GM23338 (cell line): ENCODE data around the gene FRMD4A. TPM values are rescaled to one million over a fixed set of nuclear protein-coding genes. Genes with fewer than 3 reads are reported as not detected.

Experiments
- ATAC-seq: fragments of 200-7000 bp; cut with Tn5 transposase; 3 replicates; pipeline ENCODE4 v1.9.1; 2020
- DNase-seq: peaks from one replicate; pipeline ENCODE4 v3.0.0-alpha.2; 2015; ENCODE audit warnings: low spot score
- H2AFZ ChIP-seq: fragments of 200-600 bp; sonication (generic); 2 replicates; pipeline ENCODE4 v1.8.0; 2016; ENCODE audit warnings: antibody characterized with exemption, mild to moderate bottlenecking, moderate library complexity
- H3F3A ChIP-seq: fragments of 200-600 bp; sonication (generic); replicated peaks from 2 replicates; pipeline ENCODE4 v1.8.0; 2017; ENCODE audit warnings: antibody characterized with exemption, mixed run types, low read depth
- H3K27ac ChIP-seq: fragments of 200-600 bp; sonication (generic); 2 replicates; pipeline ENCODE4 v1.6.1; 2016; ENCODE audit warnings: low read depth
- H3K27me3 ChIP-seq: fragments of 200-600 bp; sonication (generic); 2 replicates; pipeline ENCODE4 v1.8.0; 2016; ENCODE audit warnings: mild to moderate bottlenecking, mixed run types, moderate library complexity; ENCODE audit not compliant: insufficient read depth
- H3K36me3 ChIP-seq: fragments of 200-600 bp; sonication (generic); 2 replicates; pipeline ENCODE4 v1.8.0; 2016; ENCODE audit warnings: mild to moderate bottlenecking; ENCODE audit not compliant: insufficient read depth
- H3K4me1 ChIP-seq: fragments of 200-600 bp; sonication (generic); 2 replicates; pipeline ENCODE4 v1.8.0; 2016; ENCODE audit warnings: mild to moderate bottlenecking, moderate library complexity; ENCODE audit not compliant: insufficient read depth
- H3K4me2 ChIP-seq: fragments of 200-600 bp; sonication (generic); 2 replicates; pipeline ENCODE4 v1.7.1; 2017; ENCODE audit warnings: mixed run types
- H3K4me3 ChIP-seq: fragments of 200-600 bp; sonication (generic); 2 replicates; pipeline ENCODE4 v1.6.1; 2016; ENCODE audit warnings: mixed run types
- H3K79me2 ChIP-seq: fragments of 200-600 bp; sonication (generic); replicated peaks from 2 replicates; pipeline ENCODE4 v1.8.0; 2017; ENCODE audit warnings: mild to moderate bottlenecking; ENCODE audit not compliant: insufficient read depth
- H3K9me2 ChIP-seq: fragments of 200-600 bp; sonication (generic); 2 replicates; pipeline ENCODE4 v1.8.0; 2017; ENCODE audit not compliant: insufficient read depth
- H4K20me1 ChIP-seq: fragments of 200-600 bp; sonication (generic); replicated peaks from 2 replicates; pipeline ENCODE4 v1.8.0; 2017; ENCODE audit warnings: mild to moderate bottlenecking; ENCODE audit not compliant: insufficient read depth
- H3K27ac Mint-ChIP-seq: 2 replicates; pipeline ENCODE4 v1.8.0; 2020; ENCODE audit warnings: inconsistent platforms, mild to moderate bottlenecking, moderate library complexity, mixed read lengths
- H3K27me3 Mint-ChIP-seq: 3 replicates; pipeline ENCODE4 v1.8.0; 2022; ENCODE audit warnings: low read depth, mild to moderate bottlenecking, moderate library complexity, mixed read lengths, inconsistent platforms; ENCODE audit not compliant: insufficient read depth, poor library complexity
- H3K36me3 Mint-ChIP-seq: 3 replicates; pipeline ENCODE4 v1.8.0; 2021; ENCODE audit warnings: low read depth, mild to moderate bottlenecking, inconsistent platforms, moderate library complexity, mixed read lengths
- H3K4me1 Mint-ChIP-seq: 3 replicates; pipeline ENCODE4 v1.8.0; 2020; ENCODE audit warnings: mild to moderate bottlenecking, inconsistent platforms, mixed read lengths
- H3K4me3 Mint-ChIP-seq: 3 replicates; pipeline ENCODE4 v1.8.0; 2021; ENCODE audit warnings: moderate library complexity, mild to moderate bottlenecking, inconsistent platforms, mixed read lengths
- H3K9me3 Mint-ChIP-seq: 3 replicates; pipeline ENCODE4 v1.8.0; 2020; ENCODE audit warnings: moderate library complexity, mild to moderate bottlenecking, inconsistent platforms, mixed read lengths
- CREB1 ChIP-seq: fragments of 250-450 bp; sonication (Bioruptor Pico); IDR thresholded peaks from 2 replicates; pipeline ENCODE4 v1.5.0; 2020; ENCODE audit warnings: low read depth, mild to moderate bottlenecking, moderate library complexity
- CTCF ChIP-seq, 2 experiments: fragments of 200-600 bp in 1 of 2; sonication (generic) in 1 of 2; conservative IDR thresholded peaks; 2 replicates each; pipeline versions ENCODE4 v1.5.1 to v1.6.1; 2016 to 2017; ENCODE audit warnings: antibody characterized with exemption in 2 of 2, low read depth in 2 of 2, mild to moderate bottlenecking in 2 of 2, moderate library complexity in 1 of 2
- ETS1 ChIP-seq: IDR thresholded peaks from 2 replicates; pipeline ENCODE4 v1.6.1; 2016; ENCODE audit warnings: antibody characterized with exemption
- EZH2 ChIP-seq: fragments of 200-600 bp; sonication (generic); IDR thresholded peaks from one replicate; pipeline ENCODE4 v1.8.0; 2017; ENCODE audit warnings: antibody characterized with exemption, mild to moderate bottlenecking, low read depth; ENCODE audit not compliant: unreplicated experiment
- EZH2phosphoT487 ChIP-seq: fragments of 200-600 bp; sonication (generic); IDR thresholded peaks from one replicate; pipeline ENCODE4 v1.8.1; 2018; ENCODE audit warnings: antibody characterized with exemption; ENCODE audit not compliant: unreplicated experiment
- JUNB ChIP-seq: IDR thresholded peaks from one replicate; pipeline ENCODE4 v1.6.1; 2016; ENCODE audit warnings: antibody characterized with exemption; ENCODE audit not compliant: unreplicated experiment
- POLR2AphosphoS5 ChIP-seq: IDR thresholded peaks from 2 replicates; pipeline ENCODE4 v1.6.1; 2016; ENCODE audit warnings: antibody characterized with exemption, low read depth
- STAT1 ChIP-seq: IDR thresholded peaks from one replicate; pipeline ENCODE4 v1.6.1; 2016; ENCODE audit warnings: antibody characterized with exemption; ENCODE audit not compliant: unreplicated experiment
- ZNF114 ChIP-seq: fragments of 250-450 bp; sonication (Bioruptor Pico); IDR thresholded peaks from 2 replicates; pipeline ENCODE4 v1.5.0; 2020; ENCODE audit warnings: mild to moderate bottlenecking, moderate library complexity
- ZNF331 ChIP-seq: fragments of 250-450 bp; sonication (Bioruptor Pico); IDR thresholded peaks from 2 replicates; pipeline ENCODE4 v1.5.0; 2020; ENCODE audit warnings: low read depth, mild to moderate bottlenecking, moderate library complexity
- ZNF462 ChIP-seq: fragments of 250-450 bp; sonication (Bioruptor Pico); IDR thresholded peaks from 2 replicates; pipeline ENCODE4 v1.5.0; 2020; ENCODE audit warnings: mild to moderate bottlenecking, moderate library complexity
- polyA plus RNA-seq: library from polyadenylated mRNA; unstranded; fragments of >200 nt; fragmentation: Nextera tagmentation; extraction: Ambion mirVana; gene quantifications from 2 replicates; pipeline ENCODE4 v1.2.1, GENCODE V29; 2016
- total RNA-seq: library from RNA; depleted of rRNA; stranded (reverse); fragments of >200 nt; shearing (Covaris generic); gene quantifications from 2 replicates; pipeline ENCODE4 v1.2.3, GENCODE V29; 2014

FRMD4A gene
- total and polyA plus RNA-seq, 2 experiments from 2014 or later = 14.0 to 20.1 TPM

- H3K27ac ChIP-seq = no peak overlapping the region
- H3F3A ChIP-seq = no peaks in the 10 kb centered on the region
- H3K27ac Mint-ChIP-seq = no peak overlapping the region
- ATAC-seq (no peak), DNase-seq (no peak)
- TF ChIP-seq POLR2AphosphoS5 (no peak), ZNF331 (CRISPR knock-in tag) (no peak), EZH2 (no peak), CTCF (conservative IDR thresholded peaks at IDR 0.05; ENCODE audit: low read depth in 2 of 2) (no peak), ETS1 (no peak), ZNF114 (CRISPR knock-in tag) (no peak), JUNB (no peak), STAT1 (no peak), ZNF462 (CRISPR knock-in tag) (no peak), CREB1 (CRISPR knock-in tag) (no peak), EZH2phosphoT487 (no peak)
- H3K4me1 ChIP-seq = peaks cover 1% of the 10 kb centered on the region; the same call in 1 of the 2 replicates
- no peaks in the 10 kb centered on the region for H3K79me2 ChIP-seq
- H3K36me3 ChIP-seq = no peaks in the 10 kb centered on the region
- no peak overlapping the region for H3K4me2 ChIP-seq
- H2AFZ ChIP-seq = no peak overlapping the region
- peaks cover 11% of the 10 kb centered on the region; the same call in 2 of the 3 replicates for H3K36me3 Mint-ChIP-seq
- no peaks in the 10 kb centered on the region for H3K27me3 ChIP-seq
- H3K9me3 Mint-ChIP-seq = no peaks in the 10 kb centered on the region
- no peaks in the 10 kb centered on the region for H3K27me3 Mint-ChIP-seq
- H3K4me1 Mint-ChIP-seq = no peaks in the 10 kb centered on the region; the same call in 2 of the 3 replicates
- no peaks in the 10 kb centered on the region for H4K20me1 ChIP-seq
- H3K4me3 ChIP-seq = no peak overlapping the region
- no peaks in the 10 kb centered on the region for H3K9me2 ChIP-seq
- no peak overlapping the region for H3K4me3 Mint-ChIP-seq
Observed at GRCh38 chr10:13621931-13622330, 708.8 kb downstream of the FRMD4A start.
